ENCODE results near the gene CES4A. TPM values are rescaled to one million over a fixed set of nuclear protein-coding genes. Genes with fewer than 3 reads are reported as not detected.

CES4A gene
- polyA plus RNA-seq, 3 donors = 7.3 to 13.1 (median 12.2) TPM

- DNase-seq = no peak
These were observed 62.4 kb downstream of the CES4A start for GRCh38 chr16:67050796-67051195.

GRCh38 chr16:67052399-67052798 lies 64.0 kb downstream of the CES4A start:
- no peak for DNase-seq

- no peak for DNase-seq
These were observed 65.5 kb downstream of the CES4A start for GRCh38 chr16:67053767-67054334.

GRCh38 chr16:67054901-67055300 lies 66.5 kb downstream of the CES4A start:
- DNase-seq = no peak

GRCh38 chr16:67055712-67056487 lies 67.5 kb downstream of the CES4A start:
- no peak for DNase-seq

Other genes starting within 250 kb of the CES4A start
- gene DYNC1LI2, start 237.0 kb upstream of the CES4A start, polyA plus RNA-seq (ENCODE audit: insufficient read length in 3 of 3) = 100 to 1,000 TPM; 105 to 155 (median 142) TPM
- gene TERB1, start 187.0 kb upstream of the CES4A start, polyA plus RNA-seq (ENCODE audit: insufficient read length in 3 of 3) = under 1 TPM in 1 of 3 donors, not detected in 2; 0.18 TPM
- gene NAE1, start 157.6 kb upstream of the CES4A start, polyA plus RNA-seq (ENCODE audit: insufficient read length in 3 of 3) = 10 to 100 TPM; 68.2 to 95.4 (median 90.5) TPM
- under 1 TPM; 0.16 to 0.73 (median 0.61) TPM for gene CA7, start 144.2 kb upstream of the CES4A start, polyA plus RNA-seq (ENCODE audit: insufficient read length in 3 of 3)
- 10 to 100 TPM; 12.2 to 16.1 (median 14.3) TPM for gene PDP2, start 108.1 kb upstream of the CES4A start, polyA plus RNA-seq (ENCODE audit: insufficient read length in 3 of 3)
- gene CDH16, start 69.7 kb upstream of the CES4A start, polyA plus RNA-seq (ENCODE audit: insufficient read length in 3 of 3) = 100 to 1,000 TPM; 267 to 319 (median 317) TPM
- 1 to 10 TPM; 2.4 to 3.3 (median 2.8) TPM for gene RRAD, start 63.1 kb upstream of the CES4A start, polyA plus RNA-seq (ENCODE audit: insufficient read length in 3 of 3)
- gene CIAO2B, start 54.2 kb upstream of the CES4A start, polyA plus RNA-seq (ENCODE audit: insufficient read length in 3 of 3) = 100 to 1,000 TPM in 1 of 3 donors, 10 to 100 TPM in 2; 95.1 to 102 (median 99.3) TPM
- gene CES2, start 53.1 kb upstream of the CES4A start, polyA plus RNA-seq (ENCODE audit: insufficient read length in 3 of 3) = 10 to 100 TPM; 42.7 to 50.2 (median 45.3) TPM
- 1 to 10 TPM; 2.4 to 4.6 (median 4.1) TPM for gene CES3, start 27.3 kb upstream of the CES4A start, polyA plus RNA-seq (ENCODE audit: insufficient read length in 3 of 3)
- gene CBFB, start 40.6 kb downstream of the CES4A start, polyA plus RNA-seq (ENCODE audit: insufficient read length in 3 of 3) = 10 to 100 TPM; 65.4 to 70.1 (median 67.9) TPM
- gene PHAF1, start 121.4 kb downstream of the CES4A start, polyA plus RNA-seq (ENCODE audit: insufficient read length in 3 of 3) = 10 to 100 TPM; 20.7 to 29.5 (median 28.7) TPM
- gene B3GNT9, start 162.4 kb downstream of the CES4A start, polyA plus RNA-seq (ENCODE audit: insufficient read length in 3 of 3) = 10 to 100 TPM in 1 of 3 donors, 1 to 10 TPM in 2; 8.1 to 11.9 (median 8.2) TPM
- gene TRADD, start 171.3 kb downstream of the CES4A start, polyA plus RNA-seq (ENCODE audit: insufficient read length in 3 of 3) = 1 to 10 TPM; 6.4 to 6.9 (median 6.6) TPM
- 1 to 10 TPM; 1.4 to 2.9 (median 2.2) TPM for gene FBXL8, start 171.4 kb downstream of the CES4A start, polyA plus RNA-seq (ENCODE audit: insufficient read length in 3 of 3)
- gene HSF4, start 176.2 kb downstream of the CES4A start, polyA plus RNA-seq (ENCODE audit: insufficient read length in 3 of 3) = 1 to 10 TPM; 1.2 to 3.1 (median 2.9) TPM
- 1 to 10 TPM; 4.1 to 9.5 (median 7.6) TPM for gene NOL3, start 181.9 kb downstream of the CES4A start, polyA plus RNA-seq (ENCODE audit: insufficient read length in 3 of 3)
- gene MATCAP1, start 195.4 kb downstream of the CES4A start, polyA plus RNA-seq (ENCODE audit: insufficient read length in 3 of 3) = 10 to 100 TPM; 34.7 to 53.0 (median 50.1) TPM
- gene EXOC3L1, start 201.5 kb downstream of the CES4A start, polyA plus RNA-seq (ENCODE audit: insufficient read length in 3 of 3) = 1 to 10 TPM; 6.5 to 7.2 (median 6.7) TPM
- gene E2F4, start 203.6 kb downstream of the CES4A start, polyA plus RNA-seq (ENCODE audit: insufficient read length in 3 of 3) = 10 to 100 TPM; 65.5 to 72.7 (median 65.9) TPM
- gene ELMO3, start 210.5 kb downstream of the CES4A start, polyA plus RNA-seq (ENCODE audit: insufficient read length in 3 of 3) = 1 to 10 TPM; 6.7 to 7.0 (median 6.9) TPM
- 10 to 100 TPM; 40.1 to 49.4 (median 45.5) TPM for gene TMEM208, start 238.5 kb downstream of the CES4A start, polyA plus RNA-seq (ENCODE audit: insufficient read length in 3 of 3)

Measured in renal pelvis (tissue), 4 donors.